ENCODE measurements around the gene ECPAS.

ECPAS gene

GRCh38 chr9:111474385-111474784 lies 9.8 kb downstream of the ECPAS start:
- DNase-seq (ENCODE audit: low read depth in 1 of 2, low spot score in 1 of 2), result no peak
- Histone ChIP-seq H3K27ac (replicated peaks) (no peak overlapping the region), H3K27me3 (ENCODE audit: insufficient read depth, poor library complexity, severe bottlenecking) (no peaks in the 10 kb centered on the region), H3K4me3 (replicated peaks; ENCODE audit: insufficient read depth, low read length) (no peak overlapping the region)
- TF ChIP-seq, protein P1, sequence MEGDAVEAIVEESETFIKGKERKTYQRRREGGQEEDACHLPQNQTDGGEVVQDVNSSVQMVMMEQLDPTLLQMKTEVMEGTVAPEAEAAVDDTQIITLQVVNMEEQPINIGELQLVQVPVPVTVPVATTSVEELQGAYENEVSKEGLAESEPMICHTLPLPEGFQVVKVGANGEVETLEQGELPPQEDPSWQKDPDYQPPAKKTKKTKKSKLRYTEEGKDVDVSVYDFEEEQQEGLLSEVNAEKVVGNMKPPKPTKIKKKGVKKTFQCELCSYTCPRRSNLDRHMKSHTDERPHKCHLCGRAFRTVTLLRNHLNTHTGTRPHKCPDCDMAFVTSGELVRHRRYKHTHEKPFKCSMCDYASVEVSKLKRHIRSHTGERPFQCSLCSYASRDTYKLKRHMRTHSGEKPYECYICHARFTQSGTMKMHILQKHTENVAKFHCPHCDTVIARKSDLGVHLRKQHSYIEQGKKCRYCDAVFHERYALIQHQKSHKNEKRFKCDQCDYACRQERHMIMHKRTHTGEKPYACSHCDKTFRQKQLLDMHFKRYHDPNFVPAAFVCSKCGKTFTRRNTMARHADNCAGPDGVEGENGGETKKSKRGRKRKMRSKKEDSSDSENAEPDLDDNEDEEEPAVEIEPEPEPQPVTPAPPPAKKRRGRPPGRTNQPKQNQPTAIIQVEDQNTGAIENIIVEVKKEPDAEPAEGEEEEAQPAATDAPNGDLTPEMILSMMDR (IDR thresholded peaks at IDR 0.05; ENCODE audit: insufficient read depth, low read length), result no peak
- TF ChIP-seq GABPA (IDR thresholded peaks at IDR 0.05; ENCODE audit: low read depth) (no peak), SPI1 (IDR thresholded peaks at IDR 0.05; ENCODE audit: borderline replicate concordance, low read depth) (no peak), POLR2AphosphoS5 (IDR thresholded peaks at IDR 0.05; ENCODE audit: low read depth) (no peak)
- TF ChIP-seq, protein P2, sequence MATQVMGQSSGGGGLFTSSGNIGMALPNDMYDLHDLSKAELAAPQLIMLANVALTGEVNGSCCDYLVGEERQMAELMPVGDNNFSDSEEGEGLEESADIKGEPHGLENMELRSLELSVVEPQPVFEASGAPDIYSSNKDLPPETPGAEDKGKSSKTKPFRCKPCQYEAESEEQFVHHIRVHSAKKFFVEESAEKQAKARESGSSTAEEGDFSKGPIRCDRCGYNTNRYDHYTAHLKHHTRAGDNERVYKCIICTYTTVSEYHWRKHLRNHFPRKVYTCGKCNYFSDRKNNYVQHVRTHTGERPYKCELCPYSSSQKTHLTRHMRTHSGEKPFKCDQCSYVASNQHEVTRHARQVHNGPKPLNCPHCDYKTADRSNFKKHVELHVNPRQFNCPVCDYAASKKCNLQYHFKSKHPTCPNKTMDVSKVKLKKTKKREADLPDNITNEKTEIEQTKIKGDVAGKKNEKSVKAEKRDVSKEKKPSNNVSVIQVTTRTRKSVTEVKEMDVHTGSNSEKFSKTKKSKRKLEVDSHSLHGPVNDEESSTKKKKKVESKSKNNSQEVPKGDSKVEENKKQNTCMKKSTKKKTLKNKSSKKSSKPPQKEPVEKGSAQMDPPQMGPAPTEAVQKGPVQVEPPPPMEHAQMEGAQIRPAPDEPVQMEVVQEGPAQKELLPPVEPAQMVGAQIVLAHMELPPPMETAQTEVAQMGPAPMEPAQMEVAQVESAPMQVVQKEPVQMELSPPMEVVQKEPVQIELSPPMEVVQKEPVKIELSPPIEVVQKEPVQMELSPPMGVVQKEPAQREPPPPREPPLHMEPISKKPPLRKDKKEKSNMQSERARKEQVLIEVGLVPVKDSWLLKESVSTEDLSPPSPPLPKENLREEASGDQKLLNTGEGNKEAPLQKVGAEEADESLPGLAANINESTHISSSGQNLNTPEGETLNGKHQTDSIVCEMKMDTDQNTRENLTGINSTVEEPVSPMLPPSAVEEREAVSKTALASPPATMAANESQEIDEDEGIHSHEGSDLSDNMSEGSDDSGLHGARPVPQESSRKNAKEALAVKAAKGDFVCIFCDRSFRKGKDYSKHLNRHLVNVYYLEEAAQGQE (IDR thresholded peaks at IDR 0.05; ENCODE audit: insufficient replicate concordance, low read depth), result no peak

GRCh38 chr9:111467778-111468367 lies 16.3 kb downstream of the ECPAS start:
- no peak for TF ChIP-seq POLR2AphosphoS5 (IDR thresholded peaks at IDR 0.05; ENCODE audit: low read depth)
- no peaks in the 10 kb centered on the region for H3K27me3 ChIP-seq (ENCODE audit: insufficient read depth, poor library complexity, severe bottlenecking)
- no peak overlapping the region for H3K4me3 ChIP-seq (replicated peaks; ENCODE audit: insufficient read depth, low read length)
- no peak overlapping the region for H3K27ac ChIP-seq (replicated peaks)
- no peak for DNase-seq (ENCODE audit: low read depth in 1 of 2, low spot score in 1 of 2)

GRCh38 chr9:111463048-111463447 lies 21.1 kb downstream of the ECPAS start:
- peak in 1 of 2 experiments; percentile 18 for DNase-seq (ENCODE audit: low read depth in 1 of 2, low spot score in 1 of 2)
- Histone ChIP-seq H3K27me3 (ENCODE audit: insufficient read depth, poor library complexity, severe bottlenecking) (no peaks in the 10 kb centered on the region), H3K27ac (replicated peaks) (no peak overlapping the region), H3K4me3 (replicated peaks; ENCODE audit: insufficient read depth, low read length) (no peak overlapping the region)
- TF ChIP-seq POLR2AphosphoS5 (IDR thresholded peaks at IDR 0.05; ENCODE audit: low read depth), result no peak
- TF ChIP-seq, protein P2 (IDR thresholded peaks at IDR 0.05; ENCODE audit: insufficient replicate concordance, low read depth), result no peak
- TF ChIP-seq GABPA (IDR thresholded peaks at IDR 0.05; ENCODE audit: low read depth), result no peak
- TF ChIP-seq SPI1 (IDR thresholded peaks at IDR 0.05; ENCODE audit: borderline replicate concordance, low read depth), result no peak
- TF ChIP-seq, protein P1 (IDR thresholded peaks at IDR 0.05; ENCODE audit: insufficient read depth, low read length), result no peak

- DNase-seq (ENCODE audit: low read depth in 1 of 2, low spot score in 1 of 2), result no peak
- Histone ChIP-seq H3K4me3 (replicated peaks; ENCODE audit: insufficient read depth, low read length) (no peak overlapping the region), H3K27ac (replicated peaks) (no peak overlapping the region), H3K27me3 (ENCODE audit: insufficient read depth, poor library complexity, severe bottlenecking) (no peaks in the 10 kb centered on the region)
- no peak for TF ChIP-seq SPI1 (IDR thresholded peaks at IDR 0.05; ENCODE audit: borderline replicate concordance, low read depth)
- TF ChIP-seq, protein P2 (IDR thresholded peaks at IDR 0.05; ENCODE audit: insufficient replicate concordance, low read depth), result no peak
- no peak for TF ChIP-seq POLR2AphosphoS5 (IDR thresholded peaks at IDR 0.05; ENCODE audit: low read depth)
- no peak for TF ChIP-seq GABPA (IDR thresholded peaks at IDR 0.05; ENCODE audit: low read depth)
- TF ChIP-seq, protein P1 (IDR thresholded peaks at IDR 0.05; ENCODE audit: insufficient read depth, low read length), result no peak
Observed at GRCh38 chr9:111458139-111459009, 25.8 kb downstream of the ECPAS start.

All from HL-60 (cell line).